Measurements from ENCODE around the gene HERC2.
"Not testable (repeated sequence)": the region's sequence is repeated elsewhere in the genome, so short reads cannot be mapped to it uniquely, and the experiment has no call there.

- not testable (repeated sequence) for TF ChIP-seq CTCF, POLR2A (IDR thresholded peaks at IDR 0.05)
These were observed 90.2 kb downstream of the HERC2 start for GRCh38 chr15:28231743-28232142.
